WTC11 (cell line): ENCODE measurements around the gene FAH. TPM values are rescaled to one million over a fixed set of nuclear protein-coding genes. Genes with fewer than 3 reads are reported as not detected.

Source experiments
- ATAC-seq: fragments of 200-7000 bp; cut with Tn5 transposase; 2 replicates; pipeline ENCODE4 v1.10.0; 2021; ENCODE audit warnings: mild to moderate bottlenecking, moderate library complexity
- CTCF ChIA-PET: fragments of 300-600 bp; sonication (Branson Sonifier 250); formaldehyde crosslinking; loops from one replicate; lab custom pipeline; 2021; ENCODE audit warnings: antibody characterized with exemption; lab: Charles Lee
- POLR2A ChIA-PET: fragments of 350-600 bp; sonication (Branson Sonifier 250); formaldehyde crosslinking; loops from one replicate; lab custom pipeline; 2021; ENCODE audit warnings: antibody characterized with exemption; lab: Charles Lee
- DNase-seq: peaks from one replicate; pipeline ENCODE4 v3.0.0; 2021; ENCODE audit warnings: low spot score
- H3K27ac Mint-ChIP-seq: 2 replicates; pipeline ENCODE4 v1.8.0; 2021; ENCODE audit warnings: mixed read lengths
- H3K27me3 Mint-ChIP-seq: 2 replicates; pipeline ENCODE4 v1.8.0; 2021; ENCODE audit warnings: low read depth, mild to moderate bottlenecking, moderate library complexity, mixed read lengths
- H3K36me3 Mint-ChIP-seq: 2 replicates; pipeline ENCODE4 v1.8.0; 2021; ENCODE audit warnings: mixed read lengths
- H3K4me1 Mint-ChIP-seq: 2 replicates; pipeline ENCODE4 v1.8.0; 2022; ENCODE audit warnings: mixed read lengths
- H3K4me3 Mint-ChIP-seq: 2 replicates; pipeline ENCODE4 v1.8.0; 2021; ENCODE audit warnings: mild to moderate bottlenecking, moderate library complexity, mixed read lengths
- H3K9me3 Mint-ChIP-seq: 2 replicates; pipeline ENCODE4 v1.8.0; 2021; ENCODE audit warnings: mixed read lengths
- ATF1 ChIP-seq: sonication (generic); formaldehyde crosslinking; IDR thresholded peaks from 2 replicates; pipeline ENCODE4 v1.8.1; 2023; ENCODE audit warnings: mild to moderate bottlenecking, moderate library complexity, missing genetic modification reagents
- ELF4 ChIP-seq: sonication (generic); formaldehyde crosslinking; IDR thresholded peaks from 2 replicates; pipeline ENCODE4 v1.8.1; 2022; ENCODE audit warnings: low read depth, mild to moderate bottlenecking, moderate library complexity, missing genetic modification reagents
- EMX1 ChIP-seq: fragments of 250-450 bp; sonication (Bioruptor Pico); IDR thresholded peaks from 2 replicates; pipeline ENCODE4 v1.8.0; 2021; ENCODE audit warnings: mild to moderate bottlenecking
- HMGA2 ChIP-seq: fragments of 250-450 bp; sonication (Bioruptor Pico); IDR thresholded peaks from 2 replicates; pipeline ENCODE4 v1.4.0; 2021; ENCODE audit warnings: mild to moderate bottlenecking, moderate library complexity
- IRF2 ChIP-seq: sonication (generic); formaldehyde crosslinking; IDR thresholded peaks from 2 replicates; pipeline ENCODE4 v1.8.0; 2022; ENCODE audit warnings: low read depth, missing genetic modification reagents, borderline replicate concordance
- JAZF1 ChIP-seq: fragments of 250-450 bp; sonication (Bioruptor Pico); IDR thresholded peaks from 2 replicates; pipeline ENCODE4 v1.9.0; 2021; ENCODE audit warnings: moderate library complexity, mild to moderate bottlenecking, inconsistent platforms
- MAX ChIP-seq: sonication (generic); formaldehyde crosslinking; IDR thresholded peaks from 2 replicates; pipeline ENCODE4 v1.8.0; 2022; ENCODE audit warnings: mild to moderate bottlenecking, missing genetic modification reagents
- MYBL2 ChIP-seq: sonication (generic); formaldehyde crosslinking; IDR thresholded peaks from 2 replicates; pipeline ENCODE4 v1.8.1; 2023; ENCODE audit warnings: mild to moderate bottlenecking, moderate library complexity, missing genetic modification reagents
- NFATC4 ChIP-seq: fragments of 250-450 bp; sonication (Bioruptor Pico); IDR thresholded peaks from 2 replicates; pipeline ENCODE4 v1.9.0; 2021; ENCODE audit warnings: mild to moderate bottlenecking
- NFE2L1 ChIP-seq: sonication (generic); formaldehyde crosslinking; IDR thresholded peaks from 2 replicates; pipeline ENCODE4 v1.8.1; 2023; ENCODE audit warnings: missing genetic modification reagents
- RELA ChIP-seq: sonication (generic); formaldehyde crosslinking; IDR thresholded peaks from 2 replicates; pipeline ENCODE4 v1.8.1; 2022; ENCODE audit warnings: missing genetic modification reagents, mild to moderate bottlenecking, borderline replicate concordance
- SMAD4 ChIP-seq: sonication (generic); formaldehyde crosslinking; IDR thresholded peaks from 2 replicates; pipeline ENCODE4 v1.8.0; 2022; ENCODE audit warnings: mild to moderate bottlenecking, missing genetic modification reagents
- SP1 ChIP-seq: sonication (generic); formaldehyde crosslinking; conservative IDR thresholded peaks from 2 replicates; pipeline ENCODE4 v1.8.1; 2022; ENCODE audit warnings: missing genetic modification reagents
- TCF7 ChIP-seq: sonication (generic); formaldehyde crosslinking; IDR thresholded peaks from 2 replicates; pipeline ENCODE4 v1.8.0; 2022; ENCODE audit warnings: mild to moderate bottlenecking, low read depth, missing genetic modification reagents, moderate library complexity
- TEAD1 ChIP-seq: sonication (generic); formaldehyde crosslinking; IDR thresholded peaks from 2 replicates; pipeline ENCODE4 v1.8.0; 2022; ENCODE audit warnings: mild to moderate bottlenecking, missing genetic modification reagents
- ZBTB21 ChIP-seq: sonication (generic); formaldehyde crosslinking; IDR thresholded peaks from 2 replicates; pipeline ENCODE4 v1.8.1; 2023; ENCODE audit warnings: mild to moderate bottlenecking, missing genetic modification reagents, borderline replicate concordance
- ZNF219 ChIP-seq: sonication (generic); formaldehyde crosslinking; IDR thresholded peaks from 2 replicates; pipeline ENCODE4 v1.8.0; 2023; ENCODE audit warnings: missing genetic modification reagents, mild to moderate bottlenecking, borderline replicate concordance
- ZNF263 ChIP-seq: sonication (generic); formaldehyde crosslinking; IDR thresholded peaks from 2 replicates; pipeline ENCODE4 v1.8.1; 2022; ENCODE audit warnings: low read depth, mild to moderate bottlenecking, moderate library complexity, missing genetic modification reagents
- ZNF512 ChIP-seq: sonication (generic); formaldehyde crosslinking; IDR thresholded peaks from 2 replicates; pipeline ENCODE4 v1.8.1; 2022; ENCODE audit warnings: missing genetic modification reagents, borderline replicate concordance
- ZNF671 ChIP-seq: fragments of 250-450 bp; sonication (Bioruptor Pico); IDR thresholded peaks from 2 replicates; pipeline ENCODE4 v1.8.0; 2021; ENCODE audit warnings: mild to moderate bottlenecking
- ZSCAN18 ChIP-seq: fragments of 250-450 bp; sonication (Bioruptor Pico); IDR thresholded peaks from 2 replicates; pipeline ENCODE4 v2.1.2; 2022; ENCODE audit warnings: mild to moderate bottlenecking, moderate library complexity
- total RNA-seq: library from RNA; stranded (reverse); gene quantifications from 3 replicates; pipeline ENCODE4 v1.2.3, GENCODE V29; 2021
- TF ChIP-seq, protein P1 (sequence below): sonication (generic); formaldehyde crosslinking; IDR thresholded peaks from 2 replicates; pipeline ENCODE4 v1.8.1; 2022; ENCODE audit warnings: mild to moderate bottlenecking, moderate library complexity, missing genetic modification reagents
- TF ChIP-seq, protein P2 (sequence below): fragments of 250-450 bp; sonication (Bioruptor Pico); IDR thresholded peaks from 2 replicates; pipeline ENCODE4 v1.9.0; 2021; ENCODE audit warnings: mild to moderate bottlenecking
- TF ChIP-seq, protein P3 (sequence below): sonication (generic); formaldehyde crosslinking; IDR thresholded peaks from 2 replicates; pipeline ENCODE4 v1.8.1; 2023; ENCODE audit warnings: mild to moderate bottlenecking, missing genetic modification reagents, moderate library complexity
- TF ChIP-seq, protein P4 (sequence below): sonication (generic); formaldehyde crosslinking; IDR thresholded peaks from 2 replicates; pipeline ENCODE4 v1.8.0; 2023; ENCODE audit warnings: missing genetic modification reagents

The FAH gene
- total RNA-seq, 1 experiment from 2014 or later: 22.8 TPM

GRCh38 chr15:80210611-80211573 is 58.1 kb downstream of the FAH start:
- H3K9me3 Mint-ChIP-seq: peaks cover 15% of the 10 kb centered on the region
- no peaks in the 10 kb centered on the region for H3K27me3 Mint-ChIP-seq
- DNase-seq (no peak), ATAC-seq (no peak)
- H3K4me3 Mint-ChIP-seq: no peak overlapping the region
- POLR2A ChIA-PET: no interaction called here
- CTCF ChIA-PET: no interaction called here
- H3K4me1 Mint-ChIP-seq: peaks cover 11% of the 10 kb centered on the region
- H3K27ac Mint-ChIP-seq: peak overlapping the region; percentile 1; the same call in 1 of the 2 replicates
- no peaks in the 10 kb centered on the region; the same call in 1 of the 2 replicates for H3K36me3 Mint-ChIP-seq
- no peak for TF ChIP-seq RELA
- no peak for TF ChIP-seq ZNF219 (CRISPR knock-in tag)
- no peak for TF ChIP-seq ZNF671 (CRISPR knock-in tag)
- no peak for TF ChIP-seq IRF2 (CRISPR knock-in tag)
- no peak for TF ChIP-seq MYBL2
- TF ChIP-seq HMGA2 (CRISPR knock-in tag): no peak
- TF ChIP-seq ATF1: no peak
- no peak for TF ChIP-seq ZBTB21 (CRISPR knock-in tag)
- TF ChIP-seq, protein P1, sequence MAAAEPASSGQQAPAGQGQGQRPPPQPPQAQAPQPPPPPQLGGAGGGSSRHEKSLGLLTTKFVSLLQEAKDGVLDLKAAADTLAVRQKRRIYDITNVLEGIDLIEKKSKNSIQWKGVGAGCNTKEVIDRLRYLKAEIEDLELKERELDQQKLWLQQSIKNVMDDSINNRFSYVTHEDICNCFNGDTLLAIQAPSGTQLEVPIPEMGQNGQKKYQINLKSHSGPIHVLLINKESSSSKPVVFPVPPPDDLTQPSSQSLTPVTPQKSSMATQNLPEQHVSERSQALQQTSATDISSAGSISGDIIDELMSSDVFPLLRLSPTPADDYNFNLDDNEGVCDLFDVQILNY (CRISPR knock-in tag): no peak
- TF ChIP-seq, protein P2, sequence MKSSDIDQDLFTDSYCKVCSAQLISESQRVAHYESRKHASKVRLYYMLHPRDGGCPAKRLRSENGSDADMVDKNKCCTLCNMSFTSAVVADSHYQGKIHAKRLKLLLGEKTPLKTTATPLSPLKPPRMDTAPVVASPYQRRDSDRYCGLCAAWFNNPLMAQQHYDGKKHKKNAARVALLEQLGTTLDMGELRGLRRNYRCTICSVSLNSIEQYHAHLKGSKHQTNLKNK (CRISPR knock-in tag): no peak
- TF ChIP-seq, protein P3, sequence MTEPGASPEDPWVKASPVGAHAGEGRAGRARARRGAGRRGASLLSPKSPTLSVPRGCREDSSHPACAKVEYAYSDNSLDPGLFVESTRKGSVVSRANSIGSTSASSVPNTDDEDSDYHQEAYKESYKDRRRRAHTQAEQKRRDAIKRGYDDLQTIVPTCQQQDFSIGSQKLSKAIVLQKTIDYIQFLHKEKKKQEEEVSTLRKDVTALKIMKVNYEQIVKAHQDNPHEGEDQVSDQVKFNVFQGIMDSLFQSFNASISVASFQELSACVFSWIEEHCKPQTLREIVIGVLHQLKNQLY (CRISPR knock-in tag): no peak
- TF ChIP-seq SMAD4 (CRISPR knock-in tag): no peak

DNA sequence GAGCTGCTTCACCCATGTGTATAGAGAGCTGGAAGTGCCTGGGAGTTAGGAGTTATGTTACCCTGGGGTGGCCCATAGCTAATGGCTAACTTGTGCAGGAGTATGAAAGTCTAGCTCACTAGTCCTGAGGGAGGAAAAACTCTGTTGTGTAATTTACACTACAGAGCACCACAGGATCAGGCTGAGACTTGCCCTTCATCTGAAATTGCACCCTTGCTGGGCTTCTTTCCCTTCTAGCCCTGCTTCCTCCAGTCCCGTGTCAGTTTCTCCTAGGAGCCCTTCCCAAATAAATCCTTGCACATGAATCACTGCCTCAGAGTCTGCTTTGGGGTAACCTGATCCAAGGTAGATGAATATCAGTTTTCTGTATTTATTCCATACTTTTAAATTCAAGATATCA is 59.2 kb downstream of the FAH start:
- no peak for ATAC-seq
- TF ChIP-seq TCF7: no peak
- TF ChIP-seq ZNF512: no peak
- no peak for TF ChIP-seq EMX1
- no peak for TF ChIP-seq MAX (CRISPR knock-in tag)
- TF ChIP-seq, protein P2 (CRISPR knock-in tag): no peak
- no peak for TF ChIP-seq SP1 (CRISPR knock-in tag)
- TF ChIP-seq MYBL2: no peak
- no peak for TF ChIP-seq ELF4 (CRISPR knock-in tag)
- no peak for TF ChIP-seq NFE2L1
- TF ChIP-seq, protein P4, sequence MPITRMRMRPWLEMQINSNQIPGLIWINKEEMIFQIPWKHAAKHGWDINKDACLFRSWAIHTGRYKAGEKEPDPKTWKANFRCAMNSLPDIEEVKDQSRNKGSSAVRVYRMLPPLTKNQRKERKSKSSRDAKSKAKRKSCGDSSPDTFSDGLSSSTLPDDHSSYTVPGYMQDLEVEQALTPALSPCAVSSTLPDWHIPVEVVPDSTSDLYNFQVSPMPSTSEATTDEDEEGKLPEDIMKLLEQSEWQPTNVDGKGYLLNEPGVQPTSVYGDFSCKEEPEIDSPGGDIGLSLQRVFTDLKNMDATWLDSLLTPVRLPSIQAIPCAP (CRISPR knock-in tag): no peak
- TF ChIP-seq NFATC4 (CRISPR knock-in tag): no peak
- no peak for TF ChIP-seq JAZF1 (CRISPR knock-in tag)
- no peak for TF ChIP-seq TEAD1
- TF ChIP-seq ZSCAN18 (CRISPR knock-in tag): no peak
- no peak for TF ChIP-seq ZNF263 (CRISPR knock-in tag)
- TF ChIP-seq, all 79 proteins: peak for 0
- Mint-ChIP-seq H3K4me1 (peaks cover 11% of the 10 kb centered on the region), H3K27ac (no peak overlapping the region), H3K9me3 (peaks cover 15% of the 10 kb centered on the region), H3K27me3 (no peaks in the 10 kb centered on the region), H3K4me3 (no peak overlapping the region), H3K36me3 (no peaks in the 10 kb centered on the region; the same call in 1 of the 2 replicates)
- DNase-seq: no peak
- POLR2A ChIA-PET: no interaction called here
- CTCF ChIA-PET: no interaction called here
